Activated naive CD8-positive, alpha-beta T cell treated with anti-CD3 and anti-CD28 coated beads, Interleukin-2, amount 10 ng/mL, durations not matched to agents 7 days and 5 days (primary cell): ENCODE results near the gene PDSS1. TPM values are rescaled to one million over a fixed set of nuclear protein-coding genes. Genes with fewer than 3 reads are reported as not detected.

Source experiments
- ATAC-seq: fragments of 150-1000 bp; cut with Tn5 transposase; one replicate; pipeline ENCODE4 v1.10.0; 2021; ENCODE audit warnings: low read depth, moderate library complexity
- POLR2A ChIA-PET: fragments of 350-600 bp; sonication (Branson Sonifier 250); formaldehyde crosslinking; loops from one replicate; lab custom pipeline; 2021; ENCODE audit warnings: antibody characterized with exemption; lab: Charles Lee
- DNase-seq: peaks from one replicate; pipeline ENCODE4 v3.0.0; 2021
- H3K27ac Mint-ChIP-seq: one replicate; pipeline ENCODE4 v1.8.0; 2022; ENCODE audit warnings: mild to moderate bottlenecking, mixed read lengths
- H3K27me3 Mint-ChIP-seq: one replicate; pipeline ENCODE4 v1.8.0; 2022; ENCODE audit warnings: mild to moderate bottlenecking, moderate library complexity, mixed read lengths
- H3K36me3 Mint-ChIP-seq: one replicate; pipeline ENCODE4 v1.8.0; 2021; ENCODE audit warnings: mild to moderate bottlenecking, mixed read lengths
- H3K4me1 Mint-ChIP-seq: one replicate; pipeline ENCODE4 v1.8.0; 2021; ENCODE audit warnings: mixed read lengths
- H3K4me3 Mint-ChIP-seq: one replicate; pipeline ENCODE4 v1.8.0; 2022; ENCODE audit warnings: mild to moderate bottlenecking, moderate library complexity, mixed read lengths
- H3K9me3 Mint-ChIP-seq: one replicate; pipeline ENCODE4 v1.8.0; 2021; ENCODE audit warnings: mixed read lengths
- total RNA-seq, 2 experiments: library from RNA; stranded (reverse); gene quantifications; one replicate each; pipeline ENCODE4 v1.2.3, GENCODE V29; 2021

Gene PDSS1
- total RNA-seq, 2 experiments from 2014 or later: 10.7 to 12.0 TPM

GRCh38 chr10:26706936-26707335, 9.4 kb downstream of the PDSS1 start:
- Mint-ChIP-seq H3K4me3 (no peak overlapping the region), H3K36me3 (peaks cover 42% of the 10 kb centered on the region)
- POLR2A ChIA-PET: interaction anchor here (1.0 kb wide), 1 partner anchor 10 kb away, joined by 3 read pairs; no protein-coding TSS in a partner anchor

DNA sequence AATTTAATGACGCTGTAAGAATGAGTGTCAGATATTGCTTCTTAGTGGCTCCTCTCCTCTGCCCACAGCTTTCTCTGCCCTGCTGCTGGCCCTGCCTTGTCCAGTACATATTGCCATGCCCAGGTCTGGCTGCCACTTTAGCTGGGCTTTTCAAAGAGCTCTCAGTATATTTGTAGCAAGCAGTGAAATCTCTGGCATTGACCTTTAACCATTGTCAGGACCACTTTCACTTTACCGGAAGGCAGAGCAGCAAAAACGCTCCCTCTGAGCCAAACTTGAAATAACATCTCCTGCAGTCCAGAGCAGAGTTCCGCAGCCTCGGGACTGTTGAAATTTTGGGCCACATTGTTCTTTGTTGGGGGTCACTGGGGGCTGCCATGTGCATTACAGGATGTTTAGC, 13.8 kb downstream of the PDSS1 start:
- Mint-ChIP-seq H3K27me3 (no peaks in the 10 kb centered on the region), H3K27ac (no peak overlapping the region), H3K36me3 (peaks cover 28% of the 10 kb centered on the region), H3K4me3 (no peak overlapping the region), H3K9me3 (no peaks in the 10 kb centered on the region), H3K4me1 (peaks cover 12% of the 10 kb centered on the region)
- POLR2A ChIA-PET: no interaction called here
- ATAC-seq (no peak), DNase-seq (no peak)

More at GRCh38 chr10:26706936-26707335, 9.4 kb downstream of the PDSS1 start:
- no peak for ATAC-seq
- Mint-ChIP-seq H3K4me1 (peaks cover 17% of the 10 kb centered on the region), H3K27ac (no peak overlapping the region), H3K9me3 (no peaks in the 10 kb centered on the region), H3K27me3 (no peaks in the 10 kb centered on the region)
- no peak for DNase-seq

- H3K9me3 Mint-ChIP-seq: no peaks in the 10 kb centered on the region
These were observed 17.1 kb downstream of the PDSS1 start for GRCh38 chr10:26714415-26715136.

GRCh38 chr10:26715137-26715487, 17.6 kb downstream of the PDSS1 start:
- H3K4me3 Mint-ChIP-seq: no peak overlapping the region
- H3K27ac Mint-ChIP-seq: no peak overlapping the region
- ATAC-seq: no peak
- no peaks in the 10 kb centered on the region for H3K27me3 Mint-ChIP-seq
- peaks cover 4% of the 10 kb centered on the region for H3K4me1 Mint-ChIP-seq
- H3K36me3 Mint-ChIP-seq: peaks cover 23% of the 10 kb centered on the region
- no peak for DNase-seq
- POLR2A ChIA-PET: no interaction called here
- H3K9me3 Mint-ChIP-seq: no peaks in the 10 kb centered on the region

More at GRCh38 chr10:26714415-26715136, 17.1 kb downstream of the PDSS1 start:
- no peak for ATAC-seq
- DNase-seq: no peak
- Mint-ChIP-seq H3K36me3 (peaks cover 20% of the 10 kb centered on the region), H3K27ac (peak overlapping the region; percentile 1), H3K4me3 (no peak overlapping the region), H3K27me3 (no peaks in the 10 kb centered on the region), H3K4me1 (peaks cover 6% of the 10 kb centered on the region)
- POLR2A ChIA-PET: no interaction called here

- DNase-seq (no peak), ATAC-seq (no peak)
- no peak overlapping the region for H3K27ac Mint-ChIP-seq
- H3K4me1 Mint-ChIP-seq: peaks cover 12% of the 10 kb centered on the region
- H3K36me3 Mint-ChIP-seq: peaks cover 23% of the 10 kb centered on the region
- no peaks in the 10 kb centered on the region for H3K9me3 Mint-ChIP-seq
- H3K4me3 Mint-ChIP-seq: no peak overlapping the region
- no peaks in the 10 kb centered on the region for H3K27me3 Mint-ChIP-seq
- POLR2A ChIA-PET: no interaction called here
These were observed 20.0 kb downstream of the PDSS1 start for GRCh38 chr10:26717476-26717875.

GRCh38 chr10:26721561-26721960, 24.1 kb downstream of the PDSS1 start:
- Mint-ChIP-seq H3K4me3 (peak overlapping the region; percentile 25), H3K27ac (peak overlapping the region; percentile 89), H3K4me1 (peaks cover 9% of the 10 kb centered on the region), H3K36me3 (peaks cover 34% of the 10 kb centered on the region), H3K27me3 (no peaks in the 10 kb centered on the region), H3K9me3 (no peaks in the 10 kb centered on the region)
- ATAC-seq: peak; percentile 91
- POLR2A ChIA-PET: no interaction called here
- peak; percentile 46 for DNase-seq

DNA sequence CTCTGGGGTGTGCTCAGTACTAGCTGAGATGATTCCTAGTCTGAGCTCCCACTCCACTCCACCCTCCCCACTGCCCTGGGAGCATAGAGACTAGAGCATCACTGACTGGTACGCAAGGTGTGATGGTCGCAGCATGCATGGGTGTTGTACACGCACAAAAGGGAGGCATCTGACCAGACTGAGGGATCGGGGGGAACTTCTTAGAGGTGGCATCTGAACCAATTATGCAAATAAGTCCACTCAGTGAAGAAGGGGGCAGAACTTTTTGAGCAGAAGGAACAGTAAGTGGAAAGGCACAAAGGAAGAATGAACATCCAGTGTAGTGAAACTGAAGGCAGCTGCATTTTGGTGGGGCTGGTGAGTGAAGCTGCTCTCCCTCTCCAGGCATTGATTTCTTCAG, 25.5 kb downstream of the PDSS1 start:
- POLR2A ChIA-PET: no interaction called here
- Mint-ChIP-seq H3K27ac (no peak overlapping the region), H3K4me3 (no peak overlapping the region), H3K9me3 (no peaks in the 10 kb centered on the region), H3K27me3 (no peaks in the 10 kb centered on the region), H3K36me3 (peaks cover 36% of the 10 kb centered on the region), H3K4me1 (peaks cover 9% of the 10 kb centered on the region)
- no peak for ATAC-seq
- no peak for DNase-seq

DNA sequence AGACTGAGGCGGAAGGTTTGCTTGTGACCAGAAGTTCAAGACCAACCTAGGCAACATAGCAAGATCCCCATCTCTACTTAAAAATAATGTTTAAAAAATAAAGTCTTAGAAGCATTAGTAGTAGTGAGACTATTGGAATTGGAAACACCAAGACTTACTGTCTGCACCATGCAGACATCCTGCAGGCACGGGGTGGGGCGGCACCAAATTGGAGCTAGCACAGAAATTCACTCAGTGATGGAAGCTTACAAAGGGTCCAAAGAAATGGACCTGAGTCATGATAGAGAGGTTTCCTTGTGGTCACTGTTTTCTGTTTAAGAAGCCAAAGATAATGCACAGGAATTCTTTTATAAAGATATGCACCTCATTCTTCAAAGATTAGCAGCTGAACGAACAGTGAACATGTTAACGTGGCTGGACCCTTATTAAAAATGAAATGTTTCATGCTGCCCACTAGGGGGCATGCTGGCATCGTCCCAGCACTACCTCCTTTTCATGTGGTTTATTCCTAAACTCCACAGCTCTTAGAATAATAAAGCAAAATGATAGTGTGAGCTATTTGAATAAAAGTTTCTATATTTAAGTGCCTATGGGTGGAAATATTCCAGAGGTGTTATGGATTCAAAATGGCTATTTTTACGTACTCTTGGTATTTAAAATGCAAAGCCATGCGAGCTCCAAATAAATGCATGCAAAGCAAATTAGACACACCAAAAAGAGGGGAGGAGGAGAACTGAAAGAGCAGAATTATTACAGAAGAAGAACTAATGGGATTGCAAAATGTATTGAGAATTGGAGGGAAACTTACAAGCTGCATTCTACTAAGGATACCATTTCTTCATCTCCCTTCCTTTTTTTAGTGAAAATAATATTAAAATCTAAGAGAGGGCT, 28.6 kb downstream of the PDSS1 start:
- no peaks in the 10 kb centered on the region for H3K9me3 Mint-ChIP-seq
- H3K27me3 Mint-ChIP-seq: no peaks in the 10 kb centered on the region
- no peak overlapping the region for H3K27ac Mint-ChIP-seq
- ATAC-seq (peak; percentile 38), DNase-seq (peak; percentile 47)
- peaks cover 26% of the 10 kb centered on the region for H3K36me3 Mint-ChIP-seq
- no peak overlapping the region for H3K4me3 Mint-ChIP-seq
- peaks cover 7% of the 10 kb centered on the region for H3K4me1 Mint-ChIP-seq
- POLR2A ChIA-PET: interaction anchor here (0.9 to 1.2 kb wide), 3 partner anchors 10 to 158 kb away, joined by 3 to 4 read pairs (median 3); partner anchors contain the start of gene ABI1

DNA sequence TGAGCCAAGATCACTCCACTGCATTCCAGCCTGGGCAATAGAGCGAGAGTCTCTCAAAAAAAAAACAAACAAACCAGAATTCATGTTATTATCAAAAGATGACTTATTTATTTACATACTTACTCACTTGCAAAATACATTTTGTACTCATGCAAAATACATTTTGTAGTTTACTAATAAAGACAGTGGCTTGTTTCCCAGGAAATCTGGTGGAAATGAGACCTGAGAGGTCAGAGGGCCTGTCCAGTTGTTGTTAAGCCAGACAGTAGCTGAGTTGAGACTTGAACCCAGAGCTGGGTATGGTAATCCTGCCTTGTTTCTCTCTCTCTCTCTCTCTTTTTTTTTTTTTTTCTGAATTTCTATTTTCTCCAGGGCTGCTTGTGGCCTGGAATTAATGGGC, 29.5 kb downstream of the PDSS1 start:
- Mint-ChIP-seq H3K4me3 (no peak overlapping the region), H3K4me1 (no peaks in the 10 kb centered on the region), H3K27me3 (no peaks in the 10 kb centered on the region), H3K9me3 (no peaks in the 10 kb centered on the region), H3K36me3 (peaks cover 22% of the 10 kb centered on the region), H3K27ac (no peak overlapping the region)
- ATAC-seq (no peak), DNase-seq (no peak)
- POLR2A ChIA-PET: interaction anchor here (0.7 to 1.2 kb wide), 2 partner anchors 155 to 157 kb away, joined by 3 read pairs; no protein-coding TSS in a partner anchor

DNA sequence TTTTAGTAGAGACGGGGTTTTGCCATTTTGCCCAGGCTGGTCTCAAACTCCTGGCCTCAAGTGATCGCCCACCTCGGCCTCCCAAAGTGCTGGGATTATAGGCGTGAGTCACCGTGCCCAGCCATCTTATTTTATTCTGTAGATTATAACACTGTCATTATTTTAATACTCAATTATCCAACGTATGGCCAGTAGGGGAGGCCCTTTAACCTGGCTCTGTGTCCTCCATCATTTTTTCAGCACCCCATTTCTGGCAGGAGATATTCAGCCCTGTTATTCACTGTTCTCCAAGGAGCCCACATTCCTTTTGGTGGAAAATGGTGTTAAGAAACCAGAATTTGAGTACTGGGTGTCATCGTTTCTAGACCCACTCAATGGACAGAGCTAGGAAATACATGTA, 31.5 kb downstream of the PDSS1 start:
- Mint-ChIP-seq H3K4me1 (no peaks in the 10 kb centered on the region), H3K27ac (no peak overlapping the region), H3K27me3 (no peaks in the 10 kb centered on the region), H3K9me3 (no peaks in the 10 kb centered on the region), H3K36me3 (peaks cover 21% of the 10 kb centered on the region), H3K4me3 (no peak overlapping the region)
- ATAC-seq: no peak
- POLR2A ChIA-PET: no interaction called here
- DNase-seq: no peak

DNA sequence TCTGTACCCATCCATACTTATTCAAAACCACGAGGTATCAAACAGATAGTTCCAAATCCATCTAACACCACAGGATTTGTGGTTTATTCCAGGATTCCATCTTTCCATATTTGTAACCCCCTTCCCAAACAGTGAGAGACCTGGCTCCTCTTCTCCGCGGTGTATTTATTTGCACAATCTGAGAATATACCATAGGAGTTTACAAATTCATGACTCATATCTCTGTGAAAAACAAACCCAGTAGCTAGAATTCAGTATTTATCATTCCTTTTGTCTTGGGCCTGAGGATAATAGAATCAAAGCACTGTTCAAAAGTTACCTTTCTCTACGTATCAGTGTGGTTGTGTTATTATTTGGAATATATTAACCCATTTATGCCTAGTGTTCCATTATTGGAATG, 31.9 kb downstream of the PDSS1 start:
- H3K4me3 Mint-ChIP-seq: no peak overlapping the region
- DNase-seq (no peak), ATAC-seq (no peak)
- no peaks in the 10 kb centered on the region for H3K9me3 Mint-ChIP-seq
- POLR2A ChIA-PET: no interaction called here
- H3K4me1 Mint-ChIP-seq: no peaks in the 10 kb centered on the region
- H3K27me3 Mint-ChIP-seq: no peaks in the 10 kb centered on the region
- H3K27ac Mint-ChIP-seq: no peak overlapping the region
- H3K36me3 Mint-ChIP-seq: peaks cover 18% of the 10 kb centered on the region

DNA sequence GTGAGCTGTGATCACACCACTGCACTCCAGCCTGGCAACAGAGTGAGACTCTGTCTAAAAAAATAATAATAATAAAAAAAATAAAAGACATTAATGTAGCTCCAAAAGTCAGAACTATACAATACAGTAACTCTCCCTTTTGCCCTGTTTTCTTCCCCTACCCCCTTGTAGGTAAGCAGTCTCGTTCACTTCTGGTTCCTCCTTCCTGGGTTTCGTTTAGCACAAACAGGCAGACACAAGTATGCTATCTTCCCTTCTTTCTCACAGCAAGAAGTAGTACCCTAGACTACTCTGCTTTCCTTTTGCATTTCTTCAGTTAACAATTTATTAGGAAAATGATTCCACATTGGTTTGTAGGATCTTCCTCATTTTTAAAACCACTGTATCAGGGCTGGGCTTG, 33.1 kb downstream of the PDSS1 start:
- Mint-ChIP-seq H3K27me3 (no peaks in the 10 kb centered on the region), H3K9me3 (no peaks in the 10 kb centered on the region), H3K4me1 (no peaks in the 10 kb centered on the region), H3K4me3 (no peak overlapping the region), H3K27ac (no peak overlapping the region), H3K36me3 (peaks cover 19% of the 10 kb centered on the region)
- no peak for DNase-seq
- ATAC-seq: no peak
- POLR2A ChIA-PET: no interaction called here

- no peak for DNase-seq
- ATAC-seq: no peak
- H3K4me1 Mint-ChIP-seq: peaks cover 3% of the 10 kb centered on the region
- no peaks in the 10 kb centered on the region for H3K27me3 Mint-ChIP-seq
- POLR2A ChIA-PET: no interaction called here
- H3K27ac Mint-ChIP-seq: no peak overlapping the region
- no peaks in the 10 kb centered on the region for H3K9me3 Mint-ChIP-seq
- no peak overlapping the region for H3K4me3 Mint-ChIP-seq
- peaks cover 18% of the 10 kb centered on the region for H3K36me3 Mint-ChIP-seq
These were observed 36.5 kb downstream of the PDSS1 start for GRCh38 chr10:26733750-26734568.
